NCI-H1694 treated with DMSO at 0.1 percent for 48 hours (cell line): Measurements from ENCODE around the gene PKHD1.

Experiments
- DNase-seq: peaks from one replicate; lab custom pipeline; 2025; lab: John Stamatoyannopoulos, UW

Gene PKHD1

GRCh38 chr6:51684603-51685002, 402.8 kb downstream of the PKHD1 start:
- no peak for DNase-seq

GRCh38 chr6:51684038-51684437, 403.4 kb downstream of the PKHD1 start:
- no peak for DNase-seq

- DNase-seq: no peak
Measured at GRCh38 chr6:51678905-51679620, 408.4 kb downstream of the PKHD1 start.

- DNase-seq: no peak
Measured at GRCh38 chr6:51678274-51678673, 409.1 kb downstream of the PKHD1 start.

- DNase-seq: no peak
Measured at GRCh38 chr6:51675922-51676275, 411.5 kb downstream of the PKHD1 start.

- no peak for DNase-seq
Measured at GRCh38 chr6:51675020-51675921, 412.1 kb downstream of the PKHD1 start.

GRCh38 chr6:51663525-51663924, 423.9 kb downstream of the PKHD1 start:
- no peak for DNase-seq

- DNase-seq: no peak
Measured at GRCh38 chr6:51660767-51661166, 426.6 kb downstream of the PKHD1 start.

GRCh38 chr6:51657491-51657890, 429.9 kb downstream of the PKHD1 start:
- no peak for DNase-seq

GRCh38 chr6:51655517-51655916, 431.9 kb downstream of the PKHD1 start:
- DNase-seq: no peak

GRCh38 chr6:51654647-51655046, 432.8 kb downstream of the PKHD1 start:
- DNase-seq: no peak

- DNase-seq: no peak
Measured at GRCh38 chr6:51651132-51651817, 436.1 kb downstream of the PKHD1 start.

GRCh38 chr6:51648774-51649173, 438.6 kb downstream of the PKHD1 start:
- DNase-seq: no peak

- no peak for DNase-seq
Measured at GRCh38 chr6:51648236-51648635, 439.2 kb downstream of the PKHD1 start.

- no peak for DNase-seq
Measured at GRCh38 chr6:51644426-51644825, 443.0 kb downstream of the PKHD1 start.

GRCh38 chr6:51640021-51640420, 447.4 kb downstream of the PKHD1 start:
- DNase-seq: no peak

- no peak for DNase-seq
Measured at GRCh38 chr6:51633424-51633823, 454.0 kb downstream of the PKHD1 start.

GRCh38 chr6:51630011-51630410, 457.4 kb downstream of the PKHD1 start:
- DNase-seq: no peak

GRCh38 chr6:51626391-51626790, 461.0 kb downstream of the PKHD1 start:
- DNase-seq: no peak

GRCh38 chr6:51625566-51625965, 461.8 kb downstream of the PKHD1 start:
- DNase-seq: no peak

- no peak for DNase-seq
Measured at GRCh38 chr6:51620971-51621370, 466.4 kb downstream of the PKHD1 start.

GRCh38 chr6:51619042-51619799, 468.2 kb downstream of the PKHD1 start:
- no peak for DNase-seq
